GM12878 (cell line): ENCODE measurements around the gene MIS12. TPM values are rescaled to one million over a fixed set of nuclear protein-coding genes. Genes with fewer than 3 reads are reported as not detected.
A peak's percentile ranks its signal among the peaks of the same experiment; 100 is the strongest.

Experiments
- BHLHE40 ChIP-seq, 2 experiments: fragments of 450-650 bp in 1 of 2; IDR thresholded peaks; 2 replicates each; pipeline ENCODE4 v1.6.1; 2011 to 2017; ENCODE audit warnings: low read depth in 2 of 2, borderline replicate concordance in 1 of 2, improper control_type of control experiment in 1 of 2, low read length in 1 of 2, mild to moderate bottlenecking in 1 of 2
- BRCA1 ChIP-seq: IDR thresholded peaks from 2 replicates; pipeline ENCODE4 v1.6.1; 2011; ENCODE audit warnings: low read depth, low read length, improper control_type of control experiment
- CREB1 ChIP-seq: IDR thresholded peaks from 2 replicates; pipeline ENCODE4 v1.6.1; 2012; ENCODE audit warnings: low read depth, mild to moderate bottlenecking, inconsistent platforms
- DPF2 ChIP-seq: fragments of 450-650 bp; IDR thresholded peaks from 2 replicates; pipeline ENCODE4 v1.6.1; 2017; ENCODE audit warnings: mild to moderate bottlenecking
- EED ChIP-seq: sonication (generic); IDR thresholded peaks from 2 replicates; pipeline ENCODE4 v1.6.1; 2016; ENCODE audit warnings: antibody characterized with exemption, low read depth
- ESRRA ChIP-seq: IDR thresholded peaks from 2 replicates; pipeline ENCODE4 v1.6.1; 2012; ENCODE audit warnings: mild to moderate bottlenecking, low read length, improper control_type of control experiment
- GATAD2B ChIP-seq: fragments of 450-650 bp; conservative IDR thresholded peaks from 2 replicates; pipeline ENCODE4 v1.6.1; 2017; ENCODE audit warnings: low read depth, mild to moderate bottlenecking, moderate library complexity
- NFIC ChIP-seq: IDR thresholded peaks from 2 replicates; pipeline ENCODE4 v1.6.1; 2012; ENCODE audit warnings: low read depth, mild to moderate bottlenecking, inconsistent platforms, low read length, moderate library complexity
- NRF1 ChIP-seq: conservative IDR thresholded peaks from 2 replicates; pipeline ENCODE4 v1.6.1; 2011; ENCODE audit warnings: mild to moderate bottlenecking, low read depth, low read length, improper control_type of control experiment
- RAD51 ChIP-seq: fragments of 450-650 bp; IDR thresholded peaks from 2 replicates; pipeline ENCODE4 v1.6.1; 2016; ENCODE audit warnings: moderate library complexity, mild to moderate bottlenecking, inconsistent platforms
- WRNIP1 ChIP-seq: IDR thresholded peaks from 2 replicates; pipeline ENCODE4 v1.6.1; 2011; ENCODE audit warnings: low read depth, low read length, improper control_type of control experiment, borderline replicate concordance
- ZNF384 ChIP-seq: IDR thresholded peaks from 2 replicates; pipeline ENCODE4 v1.6.1; 2012; ENCODE audit warnings: low read depth, mild to moderate bottlenecking, low read length, improper control_type of control experiment, borderline replicate concordance
- polyA plus RNA-seq, 11 experiments: library from polyadenylated mRNA; depleted of rRNA in 4 of 11; unstranded in 6 of 11; stranded (reverse) in 5 of 11; fragments of >200 nt; fragmentation: Nextera tagmentation in 4 of 11; fragmentation: Illumina TruSeq in 1 of 11; extraction: Ambion mirVana in 4 of 11; extraction: Trizol in 1 of 11; gene quantifications; 1 replicate in 1 of 11; 2 replicates in 10 of 11; pipeline versions ENCODE4 v1.2.1 to v1.2.3, GENCODE V29; 2011 to 2016; ENCODE audit warnings: inconsistent platforms in 2 of 11, missing spikeins in 2 of 11, low read depth in 1 of 11
- total RNA-seq, 4 experiments: library from RNA; depleted of rRNA in 3 of 4; stranded (reverse); fragments of >200 nt in 3 of 4; fragmentation: Illumina TruSeq in 1 of 4; extraction: Trizol in 1 of 4; gene quantifications; 2 replicates each; pipeline versions ENCODE4 v1.2.1 to v1.2.3, GENCODE V29; 2013 to 2021
- TF ChIP-seq, protein P1 (sequence below): fragments of 450-650 bp; formaldehyde crosslinking; IDR thresholded peaks from 2 replicates; pipeline ENCODE4 v1.5.0; 2022; ENCODE audit warnings: mild to moderate bottlenecking, missing genetic modification characterization
- TF ChIP-seq, protein P2 (sequence below): fragments of 450-650 bp; formaldehyde crosslinking; IDR thresholded peaks from 2 replicates; pipeline ENCODE4 v1.4.0; 2020; ENCODE audit warnings: mild to moderate bottlenecking, moderate library complexity
- TF ChIP-seq, protein P3 (sequence below): IDR thresholded peaks from 2 replicates; pipeline ENCODE4 v1.6.1; 2011; ENCODE audit warnings: low read depth, low read length, improper control_type of control experiment, borderline replicate concordance
- TF ChIP-seq, protein P4 (sequence below): IDR thresholded peaks from 2 replicates; pipeline ENCODE4 v1.6.1; 2011; ENCODE audit warnings: borderline replicate concordance, low read depth, mild to moderate bottlenecking, moderate library complexity, mixed read lengths, low read length; ENCODE audit not compliant: insufficient read depth; ENCODE audit errors: extremely low read length
- TF ChIP-seq, protein P5 (sequence below): fragments of 450-650 bp; IDR thresholded peaks from 2 replicates; pipeline ENCODE4 v1.6.1; 2014; ENCODE audit warnings: mild to moderate bottlenecking

MIS12 gene
- total and polyA plus RNA-seq, 10 of the 15 experiments (the other 5 are each of a cell fraction or from before 2014, with no cell fraction given) = 19.8 to 34.2 (median 25.0) TPM

DNA sequence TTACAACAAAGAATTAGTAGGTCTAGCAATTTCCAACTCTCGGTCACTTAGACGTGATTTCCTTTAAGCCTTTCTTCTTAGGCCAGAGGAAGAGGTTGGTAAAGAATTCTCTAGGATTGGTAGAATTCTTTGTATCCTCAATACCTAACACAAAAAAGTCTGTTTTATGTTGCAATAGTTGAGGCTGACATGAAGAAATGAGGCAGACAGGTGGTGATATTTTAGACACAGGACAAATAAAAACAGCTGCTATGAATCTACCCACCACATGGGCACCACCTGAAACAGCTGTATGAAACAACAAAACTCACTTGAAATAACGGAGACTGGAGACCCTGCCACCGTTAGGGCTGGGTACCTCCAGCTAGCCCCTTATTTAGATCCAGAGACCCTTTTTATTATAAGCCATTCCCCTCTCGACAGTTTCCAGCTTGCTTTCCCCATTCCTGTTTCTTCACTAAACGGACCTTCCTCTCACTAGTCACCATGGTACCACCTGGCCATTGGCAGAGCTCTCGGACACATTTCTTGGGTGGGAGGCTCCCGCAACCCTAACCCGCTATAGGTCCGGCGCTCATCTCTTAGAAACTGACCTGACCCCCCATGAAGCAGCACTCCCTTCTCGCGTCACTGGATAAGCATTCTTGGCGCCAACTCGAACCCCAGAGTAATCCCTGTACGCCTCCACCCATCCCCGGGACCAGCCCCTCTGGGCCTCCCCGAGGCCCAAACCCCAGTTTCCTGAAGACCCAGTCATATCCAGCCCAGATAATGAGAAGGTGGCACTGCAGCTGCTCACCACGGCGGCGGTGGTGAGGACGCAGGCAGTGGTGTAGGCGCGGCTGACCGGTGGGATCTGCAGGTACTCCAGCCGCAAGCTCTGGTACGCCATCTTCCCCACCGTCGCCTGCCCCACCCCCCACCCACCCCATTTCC is 828 bp upstream of the MIS12 start, which contains the start of gene DERL2 (continued):
- TF ChIP-seq, protein P1, sequence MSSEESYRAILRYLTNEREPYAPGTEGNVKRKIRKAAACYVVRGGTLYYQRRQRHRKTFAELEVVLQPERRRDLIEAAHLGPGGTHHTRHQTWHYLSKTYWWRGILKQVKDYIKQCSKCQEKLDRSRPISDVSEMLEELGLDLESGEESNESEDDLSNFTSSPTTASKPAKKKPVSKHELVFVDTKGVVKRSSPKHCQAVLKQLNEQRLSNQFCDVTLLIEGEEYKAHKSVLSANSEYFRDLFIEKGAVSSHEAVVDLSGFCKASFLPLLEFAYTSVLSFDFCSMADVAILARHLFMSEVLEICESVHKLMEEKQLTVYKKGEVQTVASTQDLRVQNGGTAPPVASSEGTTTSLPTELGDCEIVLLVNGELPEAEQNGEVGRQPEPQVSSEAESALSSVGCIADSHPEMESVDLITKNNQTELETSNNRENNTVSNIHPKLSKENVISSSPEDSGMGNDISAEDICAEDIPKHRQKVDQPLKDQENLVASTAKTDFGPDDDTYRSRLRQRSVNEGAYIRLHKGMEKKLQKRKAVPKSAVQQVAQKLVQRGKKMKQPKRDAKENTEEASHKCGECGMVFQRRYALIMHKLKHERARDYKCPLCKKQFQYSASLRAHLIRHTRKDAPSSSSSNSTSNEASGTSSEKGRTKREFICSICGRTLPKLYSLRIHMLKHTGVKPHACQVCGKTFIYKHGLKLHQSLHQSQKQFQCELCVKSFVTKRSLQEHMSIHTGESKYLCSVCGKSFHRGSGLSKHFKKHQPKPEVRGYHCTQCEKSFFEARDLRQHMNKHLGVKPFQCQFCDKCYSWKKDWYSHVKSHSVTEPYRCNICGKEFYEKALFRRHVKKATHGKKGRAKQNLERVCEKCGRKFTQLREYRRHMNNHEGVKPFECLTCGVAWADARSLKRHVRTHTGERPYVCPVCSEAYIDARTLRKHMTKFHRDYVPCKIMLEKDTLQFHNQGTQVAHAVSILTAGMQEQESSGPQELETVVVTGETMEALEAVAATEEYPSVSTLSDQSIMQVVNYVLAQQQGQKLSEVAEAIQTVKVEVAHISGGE (CRISPR knock-in tag) = no peak
- TF ChIP-seq NRF1 = no peak
- TF ChIP-seq, protein P2, sequence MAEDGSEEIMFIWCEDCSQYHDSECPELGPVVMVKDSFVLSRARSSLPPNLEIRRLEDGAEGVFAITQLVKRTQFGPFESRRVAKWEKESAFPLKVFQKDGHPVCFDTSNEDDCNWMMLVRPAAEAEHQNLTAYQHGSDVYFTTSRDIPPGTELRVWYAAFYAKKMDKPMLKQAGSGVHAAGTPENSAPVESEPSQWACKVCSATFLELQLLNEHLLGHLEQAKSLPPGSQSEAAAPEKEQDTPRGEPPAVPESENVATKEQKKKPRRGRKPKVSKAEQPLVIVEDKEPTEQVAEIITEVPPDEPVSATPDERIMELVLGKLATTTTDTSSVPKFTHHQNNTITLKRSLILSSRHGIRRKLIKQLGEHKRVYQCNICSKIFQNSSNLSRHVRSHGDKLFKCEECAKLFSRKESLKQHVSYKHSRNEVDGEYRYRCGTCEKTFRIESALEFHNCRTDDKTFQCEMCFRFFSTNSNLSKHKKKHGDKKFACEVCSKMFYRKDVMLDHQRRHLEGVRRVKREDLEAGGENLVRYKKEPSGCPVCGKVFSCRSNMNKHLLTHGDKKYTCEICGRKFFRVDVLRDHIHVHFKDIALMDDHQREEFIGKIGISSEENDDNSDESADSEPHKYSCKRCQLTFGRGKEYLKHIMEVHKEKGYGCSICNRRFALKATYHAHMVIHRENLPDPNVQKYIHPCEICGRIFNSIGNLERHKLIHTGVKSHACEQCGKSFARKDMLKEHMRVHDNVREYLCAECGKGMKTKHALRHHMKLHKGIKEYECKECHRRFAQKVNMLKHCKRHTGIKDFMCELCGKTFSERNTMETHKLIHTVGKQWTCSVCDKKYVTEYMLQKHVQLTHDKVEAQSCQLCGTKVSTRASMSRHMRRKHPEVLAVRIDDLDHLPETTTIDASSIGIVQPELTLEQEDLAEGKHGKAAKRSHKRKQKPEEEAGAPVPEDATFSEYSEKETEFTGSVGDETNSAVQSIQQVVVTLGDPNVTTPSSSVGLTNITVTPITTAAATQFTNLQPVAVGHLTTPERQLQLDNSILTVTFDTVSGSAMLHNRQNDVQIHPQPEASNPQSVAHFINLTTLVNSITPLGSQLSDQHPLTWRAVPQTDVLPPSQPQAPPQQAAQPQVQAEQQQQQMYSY = no peak
- TF ChIP-seq, protein P3, sequence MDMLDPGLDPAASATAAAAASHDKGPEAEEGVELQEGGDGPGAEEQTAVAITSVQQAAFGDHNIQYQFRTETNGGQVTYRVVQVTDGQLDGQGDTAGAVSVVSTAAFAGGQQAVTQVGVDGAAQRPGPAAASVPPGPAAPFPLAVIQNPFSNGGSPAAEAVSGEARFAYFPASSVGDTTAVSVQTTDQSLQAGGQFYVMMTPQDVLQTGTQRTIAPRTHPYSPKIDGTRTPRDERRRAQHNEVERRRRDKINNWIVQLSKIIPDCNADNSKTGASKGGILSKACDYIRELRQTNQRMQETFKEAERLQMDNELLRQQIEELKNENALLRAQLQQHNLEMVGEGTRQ = no peak
- no peak for TF ChIP-seq CREB1
- no peak for TF ChIP-seq EED
- TF ChIP-seq, protein P4, sequence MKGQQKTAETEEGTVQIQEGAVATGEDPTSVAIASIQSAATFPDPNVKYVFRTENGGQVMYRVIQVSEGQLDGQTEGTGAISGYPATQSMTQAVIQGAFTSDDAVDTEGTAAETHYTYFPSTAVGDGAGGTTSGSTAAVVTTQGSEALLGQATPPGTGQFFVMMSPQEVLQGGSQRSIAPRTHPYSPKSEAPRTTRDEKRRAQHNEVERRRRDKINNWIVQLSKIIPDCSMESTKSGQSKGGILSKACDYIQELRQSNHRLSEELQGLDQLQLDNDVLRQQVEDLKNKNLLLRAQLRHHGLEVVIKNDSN = no peak
- no peak for TF ChIP-seq RAD51
- 0 out of 2 replicates have a peak, but pooled peaks have one; percentile 7 for TF ChIP-seq DPF2
- no peak for TF ChIP-seq BRCA1
- no peak for TF ChIP-seq WRNIP1
- TF ChIP-seq GATAD2B = no peak
- no peak for TF ChIP-seq ESRRA
- no peak for TF ChIP-seq ZNF384
- TF ChIP-seq, protein P5, sequence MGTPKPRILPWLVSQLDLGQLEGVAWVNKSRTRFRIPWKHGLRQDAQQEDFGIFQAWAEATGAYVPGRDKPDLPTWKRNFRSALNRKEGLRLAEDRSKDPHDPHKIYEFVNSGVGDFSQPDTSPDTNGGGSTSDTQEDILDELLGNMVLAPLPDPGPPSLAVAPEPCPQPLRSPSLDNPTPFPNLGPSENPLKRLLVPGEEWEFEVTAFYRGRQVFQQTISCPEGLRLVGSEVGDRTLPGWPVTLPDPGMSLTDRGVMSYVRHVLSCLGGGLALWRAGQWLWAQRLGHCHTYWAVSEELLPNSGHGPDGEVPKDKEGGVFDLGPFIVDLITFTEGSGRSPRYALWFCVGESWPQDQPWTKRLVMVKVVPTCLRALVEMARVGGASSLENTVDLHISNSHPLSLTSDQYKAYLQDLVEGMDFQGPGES = no peak
- 0 out of 4 replicates have a peak, but pooled peaks of 1 of the 2 experiments have one; percentile 17 for TF ChIP-seq BHLHE40 (IDR thresholded peaks at IDR 0.05; ENCODE audit: borderline replicate concordance in 1 of 2, low read depth in 2 of 2, low read length in 1 of 2)
- TF ChIP-seq NFIC = no peak
